NB4 (cell line): ENCODE results near the gene GAS7.

ENCODE experiments used
- DNase-seq: peaks from one replicate; pipeline ENCODE4 v3.0.0; 2010; ENCODE audit warnings: low read depth
- H3K4me3 ChIP-seq: one replicate; pipeline ENCODE4 v1.5.1; 2011; ENCODE audit warnings: mild to moderate bottlenecking, low read depth, low read length, moderate library complexity
- CTCF ChIP-seq: IDR thresholded peaks from one replicate; pipeline ENCODE4 v1.5.1; 2012; ENCODE audit warnings: low read depth, low read length
- MAX ChIP-seq: IDR thresholded peaks from 2 replicates; pipeline ENCODE4 v1.6.1; 2011; ENCODE audit warnings: low read depth, low read length
- MYC ChIP-seq: IDR thresholded peaks from 2 replicates; pipeline ENCODE4 v1.6.1; 2011; ENCODE audit warnings: low read depth, low read length
- POLR2A ChIP-seq: IDR thresholded peaks from 2 replicates; pipeline ENCODE4 v1.6.1; 2011; ENCODE audit warnings: mild to moderate bottlenecking; ENCODE audit not compliant: insufficient read length; ENCODE audit errors: extremely low read depth

GAS7 gene

GRCh38 chr17:10088444-10088843 lies 110.0 kb downstream of the GAS7 start:
- no peak overlapping the region for H3K4me3 ChIP-seq
- no peak for DNase-seq
- TF ChIP-seq CTCF, result no peak
- no peak for TF ChIP-seq MYC
- no peak for TF ChIP-seq POLR2A
- TF ChIP-seq MAX, result no peak

- TF ChIP-seq MYC (peak; percentile 50; the same call in 1 of the 2 replicates), POLR2A (no peak), MAX (peak; percentile 48), CTCF (no peak)
- DNase-seq, result peak; percentile 81
- H3K4me3 ChIP-seq, result no peak overlapping the region
These were observed 111.1 kb downstream of the GAS7 start for GRCh38 chr17:10087355-10087754.

GRCh38 chr17:10083864-10084263 lies 114.5 kb downstream of the GAS7 start:
- no peak for DNase-seq

GRCh38 chr17:10082795-10083194 lies 115.6 kb downstream of the GAS7 start:
- DNase-seq, result no peak
- TF ChIP-seq MYC (no peak), CTCF (no peak), MAX (no peak), POLR2A (no peak)
- no peak overlapping the region for H3K4me3 ChIP-seq

More at GRCh38 chr17:10083864-10084263, 114.5 kb downstream of the GAS7 start:
- no peak for TF ChIP-seq MYC
- no peak for TF ChIP-seq MAX
- no peak for TF ChIP-seq CTCF
- no peak for TF ChIP-seq POLR2A
- no peak overlapping the region for H3K4me3 ChIP-seq

- H3K4me3 ChIP-seq, result no peak overlapping the region
- TF ChIP-seq CTCF, result no peak
- TF ChIP-seq MAX, result no peak
- TF ChIP-seq MYC, result no peak
- no peak for TF ChIP-seq POLR2A
- no peak for DNase-seq
These were observed 116.7 kb downstream of the GAS7 start for GRCh38 chr17:10081571-10082169.
